ENCODE results near the gene EIF3CL.
"Not testable (repeated sequence)": the region's sequence is repeated elsewhere in the genome, so short reads cannot be mapped to it uniquely, and the experiment has no call there.

The EIF3CL gene

DNA sequence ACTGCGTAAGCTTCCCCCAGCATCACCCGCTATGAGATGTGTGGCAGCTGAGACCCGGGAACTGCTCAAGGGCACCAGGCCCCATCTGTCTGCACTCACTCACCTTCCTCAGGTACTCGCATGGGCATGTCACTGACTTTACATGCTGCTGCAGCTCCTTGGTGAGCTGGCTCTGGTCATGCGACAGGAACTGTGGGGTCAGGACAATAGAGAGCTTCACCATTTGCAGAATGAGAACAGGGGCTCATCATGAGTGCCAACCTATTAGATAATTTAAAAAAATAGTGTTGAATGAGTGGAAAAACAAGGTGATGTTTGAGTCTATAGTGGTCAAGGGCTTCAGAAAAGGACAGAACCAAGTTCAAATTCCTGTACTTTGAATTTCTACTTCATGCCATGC lies 41.0 kb downstream of the EIF3CL start:
- not testable (repeated sequence) for DNase-seq (ENCODE audit: low read depth)

DNA sequence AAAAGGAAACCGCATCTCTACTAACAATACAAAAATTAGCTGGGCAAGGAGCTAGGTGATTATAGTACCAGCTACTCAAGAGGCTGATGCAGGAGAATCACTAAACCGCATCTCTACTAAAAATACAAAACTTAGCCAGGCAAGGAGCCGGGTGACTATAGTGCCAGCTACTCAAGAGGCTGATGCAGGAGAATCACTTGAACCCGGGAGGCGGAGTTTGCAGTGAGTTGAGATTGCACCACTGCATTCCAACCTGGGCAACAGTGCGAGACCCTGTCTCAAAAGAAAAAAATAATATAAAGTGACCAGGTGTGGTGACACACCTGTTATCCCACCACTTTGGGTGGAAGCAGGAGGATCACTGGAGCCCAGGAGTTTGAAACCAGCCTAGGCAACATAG lies 65.4 kb downstream of the EIF3CL start:
- not testable (repeated sequence) for DNase-seq (ENCODE audit: low read depth)

DNA sequence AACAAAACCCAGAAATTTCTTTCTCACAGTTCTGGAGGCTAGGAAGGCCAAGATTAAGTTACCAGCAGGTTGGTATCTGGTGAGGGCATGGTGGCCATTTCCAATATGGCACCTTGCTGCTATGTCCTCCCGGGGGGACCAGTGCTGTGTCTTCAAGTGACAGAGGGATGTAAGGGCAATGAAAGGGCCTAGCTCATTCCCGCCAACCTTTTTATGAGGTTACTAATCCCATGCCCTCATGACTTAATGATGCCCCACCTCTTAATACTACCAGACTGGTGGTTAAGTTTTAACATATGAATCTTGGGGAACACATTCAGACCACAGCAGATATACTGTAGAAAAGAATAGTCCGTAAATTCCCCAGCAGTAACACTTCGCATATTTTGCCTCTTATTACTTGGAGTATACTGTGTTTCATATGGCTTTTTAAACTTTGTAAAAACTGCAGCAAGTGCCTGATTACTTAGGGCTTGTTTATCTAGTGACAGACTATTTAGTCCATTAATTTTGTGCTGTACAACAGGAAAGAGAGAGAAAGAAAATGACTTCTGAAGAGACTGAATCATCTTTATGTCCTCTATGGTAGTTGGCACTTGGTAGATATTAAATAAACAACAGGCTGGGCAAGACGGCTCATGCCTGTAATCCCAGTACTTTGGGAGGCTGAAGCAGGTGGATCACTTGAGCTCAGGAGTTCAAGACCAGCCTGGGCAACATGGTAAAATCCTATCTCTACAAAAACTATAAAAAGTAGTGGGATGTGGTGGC lies 66.5 kb downstream of the EIF3CL start:
- not testable (repeated sequence) for DNase-seq (ENCODE audit: low read depth)

DNA sequence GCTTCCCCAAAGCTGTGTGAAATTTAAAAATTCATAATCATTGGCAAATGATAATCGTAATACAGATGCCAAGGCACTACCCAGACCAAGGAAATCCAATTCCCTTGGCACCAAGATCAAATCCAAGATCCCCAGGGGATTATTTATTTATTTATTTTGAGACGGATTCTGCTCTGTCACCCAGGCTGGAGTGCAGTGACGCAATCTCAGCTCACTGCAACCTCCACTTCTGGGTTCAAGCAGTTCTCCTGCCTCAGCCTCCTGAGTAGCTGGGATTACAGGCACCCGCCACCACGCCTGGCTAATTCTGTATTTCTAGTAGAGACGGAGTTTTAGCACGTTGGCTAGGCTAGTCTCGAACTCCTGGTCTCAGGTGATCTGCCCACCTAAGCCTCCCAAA lies 68.0 kb downstream of the EIF3CL start:
- not testable (repeated sequence) for DNase-seq (ENCODE audit: low read depth)

DNA sequence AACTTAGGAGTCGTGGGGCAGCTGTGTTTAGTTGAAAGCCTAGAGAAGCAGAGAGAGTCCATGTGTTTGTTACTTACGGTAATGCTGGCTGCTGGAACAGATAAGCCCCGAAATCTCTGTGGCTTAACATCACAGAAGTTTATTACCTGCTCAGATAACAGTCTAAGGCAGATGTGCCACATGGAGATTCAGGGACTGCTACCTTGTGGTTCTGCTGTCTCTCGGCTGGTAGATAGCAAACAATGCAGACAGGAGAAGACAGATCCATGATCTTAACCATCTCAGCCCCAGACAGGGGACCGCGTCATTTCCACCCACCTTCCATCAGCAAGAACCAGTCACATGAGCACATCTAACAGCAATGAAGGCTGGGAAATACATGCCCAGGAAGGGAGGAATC lies 71.0 kb downstream of the EIF3CL start:
- DNase-seq (ENCODE audit: low read depth), result not testable (repeated sequence)

DNA sequence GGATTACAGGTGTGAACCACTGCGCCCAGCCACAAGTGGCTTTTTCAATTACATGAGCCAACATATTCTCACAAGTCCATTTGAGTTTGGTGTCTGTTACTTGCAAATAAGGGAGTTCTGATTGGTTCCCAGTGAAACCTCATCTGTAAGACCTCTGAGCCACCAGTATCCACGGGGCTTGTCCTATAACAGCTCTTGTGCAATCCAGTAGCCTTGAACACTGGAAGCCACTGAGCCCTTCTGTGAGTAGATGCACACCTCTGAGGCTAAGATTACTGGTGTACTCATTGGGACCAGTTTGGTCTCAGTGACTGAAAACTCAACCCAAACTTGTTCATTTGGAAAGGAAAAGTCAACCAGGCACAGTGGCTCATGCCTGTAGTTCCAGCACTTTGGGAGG lies 72.7 kb downstream of the EIF3CL start:
- not testable (repeated sequence) for DNase-seq (ENCODE audit: low read depth)

DNA sequence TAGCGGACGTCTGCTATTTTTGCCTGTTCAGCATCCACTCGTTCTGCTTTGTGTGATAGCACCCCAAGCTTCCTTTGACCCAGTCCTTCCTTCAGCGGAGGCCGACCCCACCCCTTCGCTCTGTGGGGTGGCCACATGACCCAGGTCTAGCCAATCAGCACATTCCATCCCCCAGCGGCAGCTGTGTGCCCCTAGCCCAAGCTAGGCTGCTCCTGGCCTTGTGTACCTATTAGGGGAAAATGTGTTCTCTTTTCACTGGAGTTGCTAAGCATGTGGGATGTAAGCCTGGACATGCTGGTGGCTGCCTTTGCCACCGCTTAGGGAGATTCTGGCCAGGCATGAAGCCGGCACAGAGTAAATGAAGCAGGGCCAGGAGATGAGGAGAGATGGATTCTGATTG lies 73.4 kb downstream of the EIF3CL start:
- DNase-seq (ENCODE audit: low read depth), result not testable (repeated sequence)
